Stimulated activated CD4-positive, alpha-beta T cell treated with anti-CD3 and anti-CD28 coated beads, Interleukin-1b, Interleukin-23, amount 100 ng/mL, for 4 hours (primary cell): ENCODE measurements around the gene EFCAB8.
A peak's percentile ranks its signal among the peaks of the same experiment; 100 is the strongest.
"Not testable (repeated sequence)": the region's sequence is repeated elsewhere in the genome, so short reads cannot be mapped to it uniquely, and the experiment has no call there.

Experiments used
- DNase-seq, 2 donors: peaks; one replicate each; pipeline ENCODE4 v3.0.0-alpha.2; 2020; ENCODE audit warnings: low read depth in 2 of 2

The EFCAB8 gene

DNA sequence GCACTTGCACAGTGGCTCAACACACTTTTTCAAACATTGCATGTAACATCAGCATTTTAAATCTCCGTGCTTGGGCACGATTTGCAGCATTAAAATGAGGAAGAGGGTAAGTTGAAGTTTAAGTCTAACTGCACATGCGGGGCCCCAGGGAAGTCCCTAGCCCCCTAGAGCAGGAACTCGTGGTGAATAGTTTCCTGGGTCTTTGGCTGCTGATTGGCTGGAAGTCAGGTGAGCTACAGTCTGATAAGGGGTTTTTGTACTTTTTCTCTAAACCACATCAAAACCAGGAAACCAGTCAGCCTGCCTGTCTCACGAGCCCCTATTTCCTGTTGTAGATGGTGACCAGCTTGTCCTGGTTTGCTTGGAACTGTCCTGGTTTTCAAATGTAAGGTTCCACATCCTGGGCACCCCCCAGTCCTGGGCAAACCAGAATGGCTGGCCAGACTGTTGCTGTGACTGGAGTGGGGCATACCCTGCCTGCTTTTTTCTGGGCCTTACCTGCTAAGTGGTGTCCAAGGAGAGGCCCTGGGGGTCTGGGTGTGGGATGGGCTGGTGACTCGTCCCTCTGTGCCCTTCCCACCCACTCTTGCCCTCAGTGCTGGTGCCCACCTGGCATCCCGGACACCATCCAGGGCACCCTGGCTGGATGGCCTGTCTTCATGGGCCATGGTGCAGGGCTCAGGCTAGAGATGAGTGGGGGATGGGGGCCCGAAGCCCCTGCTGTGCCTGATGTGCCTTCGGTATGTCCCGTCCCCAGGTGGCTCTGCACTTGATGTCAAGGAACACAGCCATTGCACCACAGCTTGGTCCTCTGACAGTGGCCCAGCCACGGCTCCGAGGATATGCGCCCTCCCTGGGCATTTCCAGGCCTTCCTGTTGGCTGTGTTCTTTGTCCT lies 113.7 kb downstream of the EFCAB8 start:
- peak; percentile 56 to 69 for DNase-seq

DNA sequence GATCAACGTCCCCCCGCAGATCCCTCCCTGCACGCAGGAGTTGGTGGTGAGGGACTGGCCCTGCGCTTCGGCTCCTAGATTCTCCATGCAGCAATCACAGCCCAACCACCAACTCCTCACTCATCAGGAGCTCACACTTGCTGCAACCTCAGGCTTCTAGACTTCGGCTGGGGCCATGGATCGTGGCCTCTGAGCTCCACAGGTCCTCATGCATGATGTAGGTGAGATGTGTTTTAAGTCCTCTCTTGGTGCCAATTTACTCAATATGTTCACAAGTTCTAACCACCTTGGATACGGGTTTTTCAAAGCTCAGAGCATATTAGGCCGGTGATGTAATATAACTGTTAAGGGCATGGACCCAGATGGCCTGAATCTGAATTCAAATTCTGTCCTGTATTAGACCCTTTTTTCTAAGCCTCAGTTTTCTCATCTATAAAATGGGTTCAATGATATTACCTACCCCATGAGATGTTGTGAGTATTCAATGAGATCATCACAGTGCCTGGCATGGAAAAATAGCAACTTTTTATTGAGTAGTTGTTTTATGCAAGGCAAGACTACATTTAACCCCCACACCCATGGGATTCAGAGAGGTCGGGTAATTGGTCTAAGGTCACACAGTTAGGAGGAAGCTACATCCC lies 114.5 kb downstream of the EFCAB8 start:
- no peak for DNase-seq

DNA sequence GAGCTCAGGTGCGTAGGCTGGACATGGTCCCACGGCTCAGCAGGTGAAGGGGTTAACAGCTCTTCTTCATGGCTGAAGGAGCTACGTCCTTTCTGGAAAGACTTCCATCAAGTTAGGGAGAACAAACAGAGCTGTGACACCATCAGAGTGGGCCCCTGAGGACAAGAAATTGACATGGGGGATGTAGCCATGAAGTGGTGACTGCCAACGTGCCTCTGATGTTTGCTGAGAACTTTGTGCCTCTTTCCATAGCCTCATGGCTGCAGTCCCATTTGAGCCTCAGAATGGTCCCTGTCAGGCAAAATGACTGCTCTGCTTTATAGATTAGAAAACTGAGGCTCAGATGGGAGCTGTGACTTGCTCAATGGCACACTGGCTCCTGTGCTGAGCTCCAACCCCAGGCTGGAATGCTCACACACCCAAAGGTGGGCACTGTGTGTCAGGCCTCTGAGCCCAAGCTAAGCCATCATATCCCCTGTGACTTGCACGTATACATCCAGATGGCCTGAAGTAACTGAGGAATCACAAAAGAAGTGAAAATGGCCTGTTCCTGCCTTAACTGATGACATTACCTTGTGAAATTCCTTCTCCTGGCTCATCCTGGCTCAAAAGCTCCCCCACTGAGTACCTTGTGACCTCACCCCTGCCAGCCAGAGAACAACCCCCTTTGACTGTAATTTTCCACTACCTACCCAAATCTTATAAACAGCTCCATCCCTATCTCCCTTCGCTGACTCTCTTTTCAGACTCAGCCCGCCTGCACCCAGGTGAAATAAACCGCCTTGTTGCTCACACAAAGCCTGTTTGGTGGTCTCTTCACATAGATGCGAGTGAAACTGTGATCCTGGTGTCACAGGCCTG lies 115.7 kb downstream of the EFCAB8 start:
- DNase-seq, result not testable (repeated sequence)

DNA sequence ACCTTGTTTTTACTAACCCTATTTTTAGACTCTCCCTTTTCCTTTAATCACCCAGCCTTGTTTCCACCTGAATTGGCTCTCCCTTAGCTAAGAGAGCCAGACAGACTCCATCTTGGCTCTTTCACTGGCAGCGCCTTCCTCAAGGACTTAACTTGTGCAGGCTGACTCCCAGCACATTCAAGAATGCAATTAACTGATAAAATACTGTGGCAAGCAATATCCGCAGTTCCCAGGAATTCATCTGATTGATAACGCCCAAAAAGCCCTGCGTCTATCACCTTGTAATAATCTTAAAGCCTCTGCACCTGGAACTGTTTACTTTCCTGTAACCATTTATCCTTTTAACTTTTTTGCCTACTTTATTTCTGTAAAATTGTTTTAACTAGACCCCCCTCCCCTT lies 116.4 kb downstream of the EFCAB8 start:
- not testable (repeated sequence) for DNase-seq

DNA sequence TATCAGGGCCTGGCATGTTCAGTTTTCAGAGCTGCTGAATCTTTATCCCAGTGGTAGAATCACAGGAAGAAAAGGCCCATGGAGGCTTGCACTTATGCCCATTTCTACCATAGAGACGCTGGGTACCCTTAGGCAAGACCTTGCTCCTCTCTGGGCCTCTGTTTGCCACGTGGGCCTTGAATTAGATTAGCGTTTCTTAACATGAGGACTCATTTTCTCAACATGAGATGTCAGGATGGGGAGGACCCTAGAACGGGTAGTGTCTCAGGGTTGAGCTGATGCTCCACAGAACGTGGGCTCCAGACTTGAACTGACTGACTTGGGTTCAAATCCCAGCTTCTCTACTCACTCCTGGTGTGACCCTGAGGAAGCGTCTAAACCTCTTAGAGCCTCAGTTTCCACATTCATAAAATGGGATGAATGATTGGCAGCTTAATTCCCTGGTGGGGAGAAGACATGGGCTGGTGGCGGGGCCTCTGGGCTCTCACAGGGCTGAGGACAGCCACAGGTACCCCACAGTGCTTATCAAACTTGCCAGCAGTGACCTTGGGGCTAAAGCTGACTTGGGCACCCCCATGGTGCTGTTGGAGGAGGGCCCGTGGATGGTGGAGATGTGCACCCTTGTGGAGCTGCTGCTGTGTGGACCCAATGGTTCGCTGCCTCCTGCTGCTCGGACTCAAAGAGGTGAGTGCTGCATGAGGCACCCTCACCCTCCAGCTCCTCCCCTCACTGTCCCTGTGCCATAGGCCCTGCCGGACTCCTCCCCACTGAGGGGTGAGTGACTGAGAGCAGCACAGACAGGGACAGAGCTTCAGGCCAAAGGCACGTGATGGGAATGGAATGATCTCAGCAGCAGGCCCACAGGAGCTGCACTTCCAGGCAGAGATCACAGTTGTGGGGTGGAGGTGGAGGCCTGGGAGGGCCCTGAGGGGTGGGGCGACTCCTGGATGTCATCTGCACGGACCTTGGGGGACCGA lies 117.3 kb downstream of the EFCAB8 start:
- DNase-seq, result no peak

DNA sequence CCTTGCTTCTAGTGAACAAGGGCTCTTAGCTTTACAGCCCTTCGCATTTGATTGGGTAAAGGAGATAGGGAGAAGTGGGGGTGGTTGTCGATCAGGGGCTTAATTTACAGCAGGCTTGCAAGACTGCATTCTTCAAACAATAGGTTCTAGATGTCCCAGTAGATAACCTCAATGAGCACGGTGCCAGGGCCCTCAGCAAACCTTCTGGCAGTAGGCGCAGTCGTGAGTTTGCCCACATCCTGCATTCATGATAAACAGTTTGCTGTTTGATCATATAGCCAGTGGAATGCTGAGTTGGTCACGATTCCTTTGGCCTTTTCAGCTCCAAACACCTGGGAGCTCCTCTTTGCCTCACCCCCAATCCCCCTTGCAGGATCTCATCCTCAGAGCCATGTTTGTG lies 118.0 kb downstream of the EFCAB8 start:
- no peak for DNase-seq

DNA sequence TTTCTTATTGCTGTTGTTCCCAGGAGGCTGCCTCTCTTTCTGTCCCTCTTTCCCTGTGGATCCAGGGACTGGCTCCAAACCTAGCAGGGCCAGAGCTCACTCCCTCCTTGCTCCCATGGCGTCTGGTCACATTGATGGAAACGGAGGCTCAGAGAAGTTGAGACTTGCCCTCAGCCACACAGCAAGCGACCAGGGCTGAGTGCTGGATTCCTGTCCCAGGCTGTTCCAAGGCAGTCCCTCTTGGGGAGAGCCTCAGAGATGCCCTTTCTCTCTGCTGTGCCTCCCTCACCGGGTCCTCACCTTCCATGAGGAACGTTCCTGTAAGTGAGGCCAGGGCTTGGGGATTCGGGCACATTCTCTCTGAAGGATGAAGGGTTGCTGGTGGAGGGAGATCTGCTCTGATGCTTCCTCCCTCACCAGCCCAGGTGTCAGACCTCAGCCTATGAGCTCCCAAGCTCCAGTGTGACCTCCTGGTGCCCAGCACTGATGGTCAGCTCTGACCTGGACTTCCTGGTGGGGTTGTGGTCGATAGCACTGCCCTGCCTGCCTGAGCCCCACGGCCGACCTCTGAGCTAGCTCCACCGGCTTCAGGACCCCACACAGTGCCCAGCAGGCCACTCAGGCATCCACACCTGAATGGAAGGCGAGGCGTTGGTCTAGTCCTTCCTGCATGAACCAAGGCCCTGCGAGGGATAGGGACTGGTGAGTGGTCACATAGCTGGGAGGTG lies 118.7 kb downstream of the EFCAB8 start:
- no peak for DNase-seq

DNA sequence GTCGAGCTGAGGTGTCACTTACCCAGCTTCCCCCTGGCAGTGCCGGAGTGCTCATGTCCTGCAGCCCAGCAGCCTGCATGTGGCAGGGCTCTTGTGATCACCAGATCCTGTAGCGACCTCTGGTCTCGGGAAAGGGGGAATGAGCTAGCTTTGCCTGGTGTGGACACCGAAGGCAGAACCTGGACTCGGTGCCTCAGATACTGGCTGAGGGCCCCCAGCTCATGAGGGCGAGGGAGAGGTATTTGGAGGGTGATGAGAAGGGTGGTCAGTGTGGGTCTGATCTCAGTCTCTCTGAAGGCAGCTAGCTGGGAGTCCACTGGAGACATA lies 119.2 kb downstream of the EFCAB8 start:
- DNase-seq, result no peak

DNA sequence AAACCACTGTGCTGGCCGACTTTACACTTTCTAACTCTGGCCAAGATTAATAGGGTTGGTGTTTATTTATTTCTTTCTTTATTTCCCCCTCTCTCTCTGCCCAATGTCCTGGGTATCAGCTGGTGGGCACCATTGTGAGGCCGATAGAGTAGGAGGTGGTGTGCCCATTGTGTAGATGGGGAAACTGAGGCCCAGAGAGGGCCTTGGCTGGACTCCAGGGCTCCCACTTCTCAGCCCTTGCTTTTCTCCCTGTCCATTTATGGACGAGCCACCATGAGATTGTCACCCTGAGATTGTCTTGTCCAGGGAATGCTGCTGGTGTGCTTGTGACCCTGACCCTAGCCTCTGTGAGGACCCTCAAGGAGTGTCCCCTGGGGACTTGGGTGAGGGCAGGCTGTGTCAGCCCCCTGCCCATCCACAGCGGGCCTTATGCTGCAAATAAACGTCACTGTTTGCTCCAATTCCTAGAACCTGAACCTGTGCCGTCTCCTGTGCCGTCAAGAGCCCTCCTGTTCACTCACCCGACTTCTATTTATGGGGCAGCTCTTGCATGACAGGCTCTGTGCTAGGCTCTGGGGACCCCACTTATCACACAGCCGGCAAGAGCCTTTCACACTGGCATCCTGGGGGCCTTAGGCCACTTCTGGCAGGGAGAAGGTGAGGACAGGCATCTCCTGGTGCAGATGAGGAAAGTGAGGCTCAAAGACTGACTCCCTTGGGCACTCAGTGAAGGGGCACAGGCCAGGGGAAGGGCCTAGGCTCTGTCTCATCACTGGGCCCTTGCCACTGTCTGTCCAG lies 120.7 kb downstream of the EFCAB8 start:
- DNase-seq, result no peak

DNA sequence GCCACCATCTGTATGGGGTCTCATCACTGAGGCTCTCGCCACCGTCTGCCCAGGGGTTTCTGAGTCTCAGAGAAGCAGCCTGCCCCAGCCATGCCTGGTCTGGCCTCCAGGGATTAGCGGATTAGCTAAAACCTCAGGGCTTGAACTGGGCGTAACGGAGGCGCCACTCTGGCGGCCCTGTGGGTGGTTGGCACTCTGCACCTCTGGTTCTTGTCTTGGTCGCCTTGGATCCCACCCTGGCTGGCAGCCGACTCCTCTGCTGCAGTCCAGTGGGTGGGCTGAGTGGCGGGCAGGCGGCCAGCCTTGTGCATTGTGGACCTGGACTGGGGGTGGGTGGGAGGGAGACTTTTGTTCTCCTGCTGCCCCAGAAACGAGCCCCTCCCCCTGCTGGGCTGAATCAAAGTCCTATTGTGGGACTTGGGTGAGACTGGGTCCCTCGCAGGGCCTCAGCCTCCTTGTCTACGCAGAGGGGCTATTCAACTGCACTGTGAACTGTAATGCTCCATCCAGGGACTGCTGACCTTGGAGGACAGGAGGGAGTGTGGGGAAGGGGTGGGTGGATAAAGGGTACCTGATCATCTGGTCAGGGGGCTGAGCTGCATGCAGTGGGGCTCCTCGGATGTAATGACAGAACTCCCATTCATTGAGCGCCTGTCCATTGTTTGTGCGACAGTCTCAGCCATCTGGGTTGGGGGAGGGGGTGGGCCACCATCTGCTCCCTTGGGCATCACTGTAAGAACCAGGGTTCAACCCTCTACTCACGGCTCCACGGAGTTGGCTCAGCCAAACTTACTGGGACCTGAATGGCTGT lies 121.6 kb downstream of the EFCAB8 start:
- DNase-seq, result no peak

DNA sequence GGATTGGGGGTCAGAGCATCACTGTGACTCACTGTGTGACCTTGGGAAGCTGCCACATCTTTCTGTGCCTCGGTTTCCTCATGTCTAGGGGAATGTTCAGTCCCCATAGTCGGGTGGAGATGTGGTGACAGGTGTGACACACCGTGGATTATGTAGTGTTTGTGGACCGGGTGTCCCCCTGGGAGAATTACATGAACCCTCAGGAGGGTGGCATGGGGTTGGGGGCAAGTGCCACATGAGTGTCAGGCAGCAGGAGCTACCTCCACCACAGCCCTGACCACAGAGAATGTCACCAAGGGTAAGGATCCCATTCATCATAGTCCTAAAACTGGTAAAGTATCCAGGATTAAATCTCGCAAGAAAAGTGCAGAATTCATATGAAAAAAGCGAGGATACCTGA lies 122.3 kb downstream of the EFCAB8 start:
- no peak for DNase-seq

DNA sequence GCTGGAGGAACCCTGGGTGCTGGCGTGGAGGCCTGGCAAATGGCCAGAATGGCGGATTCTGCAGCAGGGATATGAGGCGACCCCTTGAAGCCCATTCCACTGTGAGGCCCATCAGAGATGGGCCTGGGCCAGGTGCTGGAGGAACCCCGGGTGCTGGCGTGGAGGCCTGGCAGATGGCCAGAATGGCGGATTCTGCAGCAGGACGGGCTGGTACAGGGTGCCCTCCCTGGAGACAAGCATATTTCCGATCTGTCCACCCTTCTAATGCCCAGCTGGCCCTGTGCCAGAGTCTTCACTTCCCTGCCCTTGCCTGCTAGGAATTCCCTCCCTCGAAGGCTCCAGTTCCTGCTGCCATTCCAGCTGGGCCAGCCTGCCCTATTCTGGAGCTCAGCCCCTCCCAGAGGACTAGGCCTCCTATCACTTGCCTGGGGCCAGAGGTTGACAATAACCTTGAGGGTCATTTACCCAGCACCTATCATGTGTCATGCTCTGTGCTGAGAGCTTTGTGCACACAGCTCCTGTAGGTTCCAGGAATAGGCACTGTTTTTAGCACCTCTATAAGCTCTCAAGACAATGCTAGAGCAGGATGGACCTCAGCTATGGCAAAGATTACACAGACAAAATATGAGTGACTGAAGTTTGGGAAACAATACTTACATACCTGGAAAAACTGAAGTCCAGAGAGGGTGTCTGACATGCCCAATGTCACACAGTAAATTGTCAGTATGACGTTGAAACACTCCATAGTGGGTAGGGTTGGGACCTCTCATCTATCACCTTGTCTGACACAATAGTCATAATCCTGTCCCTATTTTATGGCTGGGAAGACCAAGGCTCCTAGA lies 124.1 kb downstream of the EFCAB8 start:
- DNase-seq, result no peak

DNA sequence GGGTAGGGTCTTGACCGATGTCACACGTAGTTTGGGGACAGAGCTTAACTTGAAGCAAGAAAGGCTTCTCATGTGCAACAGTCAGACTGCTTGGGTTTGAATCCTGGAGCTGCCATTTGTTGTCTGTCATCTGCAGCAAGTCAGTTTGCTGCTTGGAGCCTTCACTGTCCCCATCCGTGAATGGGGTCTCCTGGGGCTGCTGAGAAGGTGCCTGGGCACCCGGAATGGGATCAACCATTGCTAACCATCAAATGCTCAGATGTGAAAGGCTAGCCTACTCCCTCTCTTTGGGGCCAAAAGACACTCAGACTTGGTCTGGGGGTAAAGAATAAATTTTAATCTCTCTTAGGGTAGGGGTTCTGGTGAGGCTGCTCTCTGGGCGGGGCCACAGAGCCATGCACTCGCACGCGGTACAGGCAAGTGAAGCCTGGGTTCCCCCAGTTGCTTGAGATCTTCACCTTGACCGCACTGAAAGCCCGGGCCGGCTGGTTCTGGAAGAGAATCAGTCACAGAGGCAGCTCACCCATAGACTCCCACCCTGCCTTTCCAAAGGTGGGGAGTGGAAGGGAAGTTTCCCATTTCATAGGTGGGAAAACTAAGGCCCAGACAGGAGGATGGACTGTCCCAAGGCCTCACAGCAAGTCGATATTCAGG lies 124.9 kb downstream of the EFCAB8 start:
- no peak for DNase-seq

DNA sequence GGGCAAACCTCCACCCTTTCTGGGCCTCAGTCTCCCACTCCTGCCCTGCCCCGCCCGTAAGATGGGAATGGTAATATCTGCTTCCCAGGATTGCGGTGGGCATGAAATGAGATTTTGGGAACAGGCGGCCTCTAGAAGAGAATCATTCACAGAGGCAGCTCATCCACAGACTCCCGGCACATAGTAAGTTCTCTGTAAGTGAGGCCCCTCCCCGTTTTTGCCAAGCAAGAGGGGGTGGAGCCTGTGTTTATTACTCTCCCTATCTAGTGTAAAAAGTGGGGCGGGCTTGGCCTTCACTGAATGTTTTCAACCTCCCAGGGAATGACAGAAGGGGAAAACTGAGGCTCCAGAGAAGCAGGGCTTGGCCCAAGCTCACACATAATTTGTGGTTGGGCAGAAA lies 125.5 kb downstream of the EFCAB8 start:
- no peak for DNase-seq

DNA sequence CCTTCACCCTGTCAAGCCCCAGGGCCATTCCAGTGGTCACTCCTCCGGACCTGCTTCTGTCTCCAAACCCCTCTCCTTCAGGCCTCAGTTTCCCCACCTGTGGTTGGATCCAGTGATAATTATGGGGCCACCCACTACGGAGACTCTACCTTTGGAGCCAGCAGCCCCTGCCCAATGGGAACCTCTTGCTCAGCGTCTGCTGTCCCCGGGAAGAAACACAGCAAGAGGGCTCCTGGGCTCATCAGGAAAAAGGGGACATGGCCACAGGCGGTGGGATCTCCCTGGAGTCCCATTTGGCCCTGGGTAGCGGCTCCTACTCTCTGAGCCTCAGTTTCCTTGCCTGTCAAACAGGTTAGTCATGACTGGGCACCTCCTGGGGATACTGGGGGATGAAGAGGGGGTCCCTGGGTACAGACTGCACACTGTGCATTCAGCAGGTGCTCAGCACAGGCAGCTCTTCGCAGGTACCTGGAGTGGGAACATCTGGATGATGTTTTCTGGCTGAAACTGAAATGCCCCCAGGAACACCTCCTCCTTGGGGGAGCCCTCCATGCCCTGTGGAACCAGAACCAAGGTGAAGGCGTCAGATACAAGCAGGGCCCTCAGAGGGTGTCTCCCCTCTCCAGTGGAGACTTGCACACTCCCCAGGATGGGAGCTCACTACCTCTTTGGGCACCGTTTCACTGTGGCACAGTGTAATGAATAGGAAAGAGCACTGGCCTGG lies 126.1 kb downstream of the EFCAB8 start:
- DNase-seq, result no peak

DNA sequence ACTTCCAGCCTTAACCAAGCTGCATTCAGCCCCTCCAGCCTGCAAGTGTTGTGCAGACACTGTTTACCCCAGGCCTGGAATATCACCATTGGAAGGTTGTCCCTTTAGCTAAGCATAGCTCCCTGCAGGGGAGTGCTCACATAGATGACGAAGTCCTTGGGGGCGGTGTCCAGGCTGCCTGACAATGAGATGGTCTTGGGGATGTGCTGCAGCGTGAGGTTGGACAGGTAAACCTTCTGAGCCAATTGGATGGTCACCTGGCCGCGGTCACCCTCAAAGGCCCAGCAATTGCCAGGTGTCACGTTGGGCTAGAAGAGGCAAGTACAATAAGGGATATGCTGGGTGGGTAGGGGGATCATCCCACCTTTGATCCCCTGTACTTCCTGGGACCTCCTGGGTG lies 126.9 kb downstream of the EFCAB8 start:
- DNase-seq, result no peak
